GDM1 (cell line): ENCODE measurements around the gene STAT5A.
"Not testable (repeated sequence)": the region's sequence is repeated elsewhere in the genome, so short reads cannot be mapped to it uniquely, and the experiment has no call there.

Experiments
- DNase-seq: peaks from one replicate; lab custom pipeline; 2025; lab: John Stamatoyannopoulos, UW

STAT5A gene

DNA sequence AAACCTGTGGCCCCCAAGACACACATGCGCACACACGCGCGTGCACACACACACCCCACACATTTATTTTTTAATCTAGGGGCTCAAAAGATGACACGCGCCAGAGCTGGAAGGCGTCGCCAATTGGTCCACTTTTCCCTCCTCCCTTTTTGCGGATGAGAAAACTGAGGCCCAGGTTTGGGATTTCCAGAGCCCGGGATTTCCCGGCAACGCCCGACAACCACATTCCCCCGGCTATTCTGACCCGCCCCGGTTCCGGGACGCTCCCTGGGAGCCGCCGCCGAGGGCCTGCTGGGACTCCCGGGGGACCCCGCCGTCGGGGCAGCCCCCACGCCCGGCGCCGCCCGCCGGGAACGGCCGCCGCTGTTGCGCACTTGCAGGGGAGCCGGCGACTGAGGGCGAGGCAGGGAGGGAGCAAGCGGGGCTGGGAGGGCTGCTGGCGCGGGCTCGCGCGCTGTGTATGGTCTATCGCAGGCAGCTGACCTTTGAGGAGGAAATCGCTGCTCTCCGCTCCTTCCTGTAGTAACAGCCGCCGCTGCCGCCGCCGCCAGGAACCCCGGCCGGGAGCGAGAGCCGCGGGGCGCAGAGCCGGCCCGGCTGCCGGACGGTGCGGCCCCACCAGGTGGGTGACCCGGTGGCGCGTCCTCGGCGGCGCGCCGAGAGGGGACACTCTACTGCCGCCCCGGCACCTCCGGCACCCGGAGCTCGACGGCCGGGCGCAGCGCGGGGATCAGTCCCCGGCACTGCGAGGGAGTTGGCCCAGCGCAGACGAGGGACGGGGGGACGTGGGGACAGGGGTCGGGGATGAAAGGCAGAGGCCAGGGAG, at the start of gene STAT5A:
Gene STAT5A, plus strand, starts transcription at position 522 of the 826 bp plus-strand sequence. CDS start 914 bp downstream, outside the sequence.
- DNase-seq = peak; percentile 82

DNA sequence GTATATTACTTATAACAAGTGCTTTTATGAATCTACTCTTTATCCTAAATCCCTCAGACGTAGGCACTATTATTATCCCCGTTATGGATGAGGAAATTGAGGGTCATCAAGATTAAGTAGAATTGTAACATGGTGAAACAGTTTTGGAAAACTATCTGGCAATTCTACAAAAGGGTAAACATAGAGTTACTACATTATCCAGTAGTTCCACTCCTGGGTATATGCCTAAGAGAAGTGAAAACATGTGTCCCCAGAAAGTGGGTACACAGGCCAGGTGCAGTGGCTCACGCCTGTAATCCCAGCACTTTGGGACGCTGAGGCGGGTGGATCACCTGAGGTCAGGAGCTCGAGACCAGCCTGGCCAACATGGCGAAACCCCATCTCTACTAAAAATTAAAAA, 48.7 kb upstream of the STAT5A start:
- not testable (repeated sequence) for DNase-seq

- no peak for DNase-seq
These were observed 48.1 kb upstream of the STAT5A start for GRCh38 chr17:42240201-42240600.

- not testable (repeated sequence) for DNase-seq
These were observed 47.4 kb upstream of the STAT5A start for GRCh38 chr17:42240863-42241262.

DNA sequence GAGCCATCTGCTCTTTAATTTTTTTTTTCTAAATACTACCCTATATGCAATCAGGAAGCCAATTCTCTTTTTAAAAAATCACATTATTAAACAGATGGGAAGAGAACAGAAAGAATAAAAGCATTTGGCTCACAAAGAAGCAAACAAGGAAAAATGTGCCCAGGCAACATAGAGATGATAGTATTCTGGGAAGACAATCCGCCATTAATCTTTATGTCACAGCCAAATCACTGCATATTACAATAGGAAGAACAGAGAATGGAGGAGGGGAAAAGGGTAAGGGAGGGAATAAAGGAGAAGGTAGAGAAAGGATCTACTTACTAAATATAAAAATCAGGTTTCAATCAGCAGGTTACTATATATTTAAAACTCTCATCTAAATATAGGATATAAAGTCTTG, 46.4 kb upstream of the STAT5A start:
- no peak for DNase-seq

- no peak for DNase-seq
These were observed 44.8 kb upstream of the STAT5A start for GRCh38 chr17:42243493-42243982.

GRCh38 chr17:42244116-42244515, 44.2 kb upstream of the STAT5A start:
- not testable (repeated sequence) for DNase-seq

DNA sequence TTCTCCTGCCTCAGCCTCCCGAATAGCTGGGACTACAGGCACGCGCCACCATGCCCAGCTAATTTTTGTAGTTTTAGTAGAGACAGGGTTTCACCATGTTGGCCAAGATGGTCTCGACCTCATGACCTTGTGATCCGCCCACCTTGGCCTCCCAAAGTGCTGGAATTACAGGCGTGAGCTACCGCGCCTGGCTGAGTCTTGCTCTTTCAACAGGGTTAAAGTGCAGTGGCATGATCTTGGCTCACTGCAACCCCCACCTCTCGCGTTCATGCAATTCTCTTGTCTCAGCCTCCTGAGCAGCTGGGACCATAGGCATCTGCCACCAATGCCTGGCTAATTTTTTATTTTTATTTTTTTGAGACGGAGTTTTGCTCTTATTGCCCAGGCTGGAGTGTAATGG, 43.1 kb upstream of the STAT5A start:
- DNase-seq = not testable (repeated sequence)

DNA sequence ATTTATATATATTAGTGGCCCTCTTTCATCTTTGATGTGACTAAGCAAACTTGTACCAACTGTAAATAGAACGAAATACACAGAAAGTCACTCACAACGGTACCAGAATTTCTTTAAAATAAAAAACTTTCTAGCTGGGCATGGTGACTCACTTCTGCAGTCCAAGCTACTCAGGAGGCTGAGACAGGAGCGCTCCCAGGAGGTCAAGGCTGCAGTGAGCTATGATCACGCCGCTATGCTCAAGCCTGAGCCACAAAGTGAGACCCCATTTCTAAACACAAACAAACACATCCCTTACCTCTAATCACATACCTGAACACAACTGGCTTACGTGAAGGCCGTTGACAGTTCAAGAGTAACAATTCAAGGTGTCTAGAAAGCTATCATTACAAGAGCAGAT, 41.8 kb upstream of the STAT5A start:
- no peak for DNase-seq

GRCh38 chr17:42247734-42248133, 40.6 kb upstream of the STAT5A start:
- no peak for DNase-seq

DNA sequence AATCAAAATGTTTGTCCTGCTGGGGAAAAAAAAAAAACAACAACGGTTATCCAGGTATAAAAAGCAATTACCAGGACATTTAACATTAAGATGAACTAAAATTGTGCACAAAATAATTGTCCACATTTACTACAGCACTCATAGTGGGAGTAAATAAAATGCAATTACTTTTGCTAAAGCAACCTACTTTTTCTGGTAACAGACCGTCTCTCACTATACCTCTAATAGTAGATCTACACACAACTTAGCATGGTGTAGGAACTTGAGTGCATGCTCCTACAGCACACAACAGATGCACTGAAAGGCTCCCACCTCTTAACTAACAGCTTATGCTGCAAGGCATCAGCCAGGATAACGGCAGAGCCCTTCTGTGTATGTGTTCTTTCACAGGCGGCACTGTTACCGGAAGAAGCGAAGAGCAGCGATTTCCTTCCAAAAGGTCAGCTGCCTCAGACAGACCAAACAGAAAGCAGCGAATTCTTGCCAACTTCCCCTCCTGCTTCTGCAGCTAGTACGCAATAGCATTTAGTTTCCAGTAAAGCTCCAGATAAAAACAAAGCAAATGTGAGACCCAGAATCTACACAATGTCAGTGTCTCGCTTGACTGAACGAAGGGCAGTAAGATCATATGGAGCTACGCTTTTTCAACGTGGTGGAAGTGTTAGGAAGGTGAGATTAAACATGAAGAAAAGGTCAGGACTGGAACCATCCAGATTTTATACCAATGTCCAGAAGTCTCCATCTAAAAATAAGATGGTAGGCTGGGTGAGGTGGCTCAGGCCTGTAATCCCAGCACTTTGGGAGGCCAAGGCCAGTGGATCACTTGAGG, 39.7 kb upstream of the STAT5A start:
- DNase-seq = peak; percentile 77

- no peak for DNase-seq
These were observed 38.4 kb upstream of the STAT5A start for GRCh38 chr17:42249681-42250446.

DNA sequence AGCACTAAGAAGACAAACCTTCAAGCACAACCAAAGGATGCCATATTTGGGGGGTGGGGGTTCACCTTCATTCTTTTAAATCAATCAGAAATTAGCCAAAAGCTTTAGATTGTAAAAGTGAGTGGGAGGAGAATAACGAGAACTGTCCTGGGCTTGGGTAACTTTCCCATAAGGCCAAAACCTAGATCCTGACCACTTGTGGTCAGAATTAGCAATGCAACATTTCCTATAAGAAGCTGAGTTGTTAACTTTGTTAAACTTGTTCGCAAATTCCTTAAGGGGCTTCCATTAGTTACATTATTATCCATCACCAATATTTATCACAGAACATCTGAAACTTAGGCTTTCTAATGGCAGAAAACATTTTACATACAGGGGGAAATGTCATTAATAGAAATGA, 37.2 kb upstream of the STAT5A start:
- no peak for DNase-seq

DNA sequence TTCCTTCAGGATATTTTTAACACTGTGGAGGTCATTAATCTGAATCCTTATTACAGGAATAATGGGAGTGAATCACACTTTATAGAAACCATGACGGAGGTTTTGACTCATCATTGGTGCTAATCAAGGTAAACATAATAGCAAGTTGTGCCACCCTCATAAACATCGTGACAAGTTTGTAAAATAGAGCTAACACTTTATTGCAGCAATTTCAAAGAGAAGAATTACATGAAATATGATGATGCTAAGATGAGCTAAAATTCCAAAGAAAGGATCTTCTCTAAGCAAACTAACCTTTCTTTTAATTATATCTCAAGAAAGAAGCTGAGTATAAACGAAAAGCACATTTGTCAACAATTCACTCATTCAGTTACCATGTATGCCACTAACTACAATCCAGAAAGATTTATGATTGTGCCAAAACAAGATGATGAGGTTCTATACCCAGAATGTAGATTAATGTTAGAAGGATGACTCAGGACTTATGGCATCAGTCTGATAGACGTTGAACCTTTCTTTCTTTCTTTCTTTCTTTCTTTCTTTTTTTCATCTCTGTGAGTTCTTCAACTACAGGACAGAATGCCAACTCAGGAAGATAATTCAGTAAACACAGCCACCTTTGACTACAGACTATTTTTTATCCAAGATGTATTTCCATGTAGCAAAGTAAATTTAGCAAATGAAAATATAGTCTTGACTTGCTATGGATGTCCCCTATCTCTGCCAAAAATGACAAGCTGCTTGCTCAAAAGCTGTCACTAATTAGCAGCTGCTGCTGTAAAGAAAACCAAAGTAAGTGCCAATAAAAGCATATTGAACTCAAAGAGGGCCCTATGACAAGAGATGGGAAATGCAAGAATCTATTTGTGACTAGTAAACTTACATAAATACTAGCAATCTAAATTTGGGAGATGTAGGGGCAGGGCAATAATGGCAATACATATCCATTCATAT, 35.4 kb upstream of the STAT5A start:
- DNase-seq = no peak

DNA sequence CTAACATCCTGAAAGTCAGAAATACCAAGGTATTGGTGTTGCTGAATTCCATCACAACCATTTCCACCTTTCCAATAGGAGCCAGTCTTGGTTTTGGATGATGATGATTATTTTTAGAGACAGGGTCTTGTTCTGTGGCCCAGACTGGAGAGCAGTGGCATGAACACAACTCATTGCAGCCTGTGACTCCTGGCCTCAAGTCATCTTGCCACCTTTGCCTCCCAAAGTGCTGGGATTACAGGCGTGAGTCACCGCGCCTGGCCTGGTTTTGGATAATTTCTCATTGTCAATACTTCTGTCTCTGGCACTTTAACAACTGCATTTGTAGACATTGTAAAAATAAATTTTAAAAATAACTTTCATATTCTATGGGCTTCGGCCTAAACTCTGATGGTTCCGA, 34.7 kb upstream of the STAT5A start:
- no peak for DNase-seq

GRCh38 chr17:42255445-42255844, 32.9 kb upstream of the STAT5A start:
- no peak for DNase-seq

DNA sequence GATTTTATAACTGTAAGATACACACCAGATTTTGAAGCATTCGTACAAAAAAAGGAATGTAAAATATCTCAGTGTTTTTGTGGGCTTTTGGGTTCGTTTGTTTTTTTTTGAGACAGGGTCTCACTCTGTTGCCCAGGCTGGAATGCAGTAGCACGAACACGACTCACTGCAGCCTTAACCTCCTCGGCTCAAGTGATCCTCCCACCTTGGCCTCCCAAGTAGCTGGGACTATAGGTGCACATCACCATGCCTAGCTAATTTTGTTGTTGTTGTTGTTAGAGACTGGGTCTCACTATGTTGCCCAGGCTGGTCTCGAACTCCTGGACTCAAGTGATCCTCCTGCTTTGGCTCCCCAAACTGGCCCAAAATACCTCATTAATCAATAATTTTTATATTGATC, 28.0 kb upstream of the STAT5A start:
- no peak for DNase-seq

DNA sequence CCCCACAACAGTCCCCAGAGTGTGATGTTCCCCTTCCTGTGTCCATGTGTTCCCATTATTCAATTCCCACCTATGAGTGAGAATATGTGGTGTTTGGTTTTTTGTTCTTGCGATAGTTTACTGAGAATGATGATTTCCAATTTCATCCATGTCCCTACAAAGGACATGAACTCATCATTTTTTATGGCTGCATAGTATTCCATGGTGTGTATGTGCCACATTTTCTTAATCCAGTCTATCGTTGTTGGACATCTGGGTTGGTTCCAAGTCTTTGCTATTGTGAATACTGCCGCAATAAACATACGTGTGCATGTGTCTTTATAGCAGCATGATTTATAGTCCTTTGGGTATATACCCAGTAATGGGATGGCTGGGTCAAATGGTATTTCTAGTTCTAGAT, 23.9 kb upstream of the STAT5A start:
- DNase-seq = not testable (repeated sequence)

GRCh38 chr17:42266462-42266861, 21.8 kb upstream of the STAT5A start:
- no peak for DNase-seq

GRCh38 chr17:42266918-42267766, 21.2 kb upstream of the STAT5A start:
- no peak for DNase-seq
